Central memory CD8-positive, alpha-beta T cell (primary cell): ENCODE data around the gene SYT7.

Experiments used
- ATAC-seq: fragments of 150-1000 bp; cut with Tn5 transposase; replicated peaks from 2 replicates; pipeline ENCODE4 v1.10.0; 2022; ENCODE audit warnings: mild to moderate bottlenecking, moderate FRiP score, moderate number of reproducible peaks; ENCODE audit not compliant: poor library complexity, severe bottlenecking; ENCODE audit errors: extremely low read depth
- DNase-seq, 2 donors: peaks; one replicate each; pipeline ENCODE4 v3.0.0; 2021; ENCODE audit warnings: low spot score in 2 of 2
- H3K27ac Mint-ChIP-seq: one replicate; pipeline ENCODE4 v1.8.0; 2022; ENCODE audit warnings: low read depth, mild to moderate bottlenecking, moderate library complexity, mixed read lengths
- H3K27me3 Mint-ChIP-seq: one replicate; pipeline ENCODE4 v1.8.0; 2022; ENCODE audit warnings: mixed read lengths
- H3K36me3 Mint-ChIP-seq: one replicate; pipeline ENCODE4 v1.8.0; 2022; ENCODE audit warnings: mild to moderate bottlenecking, moderate library complexity, mixed read lengths; ENCODE audit not compliant: insufficient read depth
- H3K4me1 Mint-ChIP-seq: one replicate; pipeline ENCODE4 v1.8.0; 2022; ENCODE audit warnings: mixed read lengths
- H3K4me3 Mint-ChIP-seq: one replicate; pipeline ENCODE4 v1.8.0; 2022; ENCODE audit warnings: mild to moderate bottlenecking, moderate library complexity, mixed read lengths
- H3K9me3 Mint-ChIP-seq: one replicate; pipeline ENCODE4 v1.8.0; 2022; ENCODE audit warnings: mixed read lengths

Gene SYT7

GRCh38 chr11:61602775-61603569, 22.1 kb upstream of the SYT7 start:
- H3K27me3 Mint-ChIP-seq = peaks cover 78% of the 10 kb centered on the region
- no peaks in the 10 kb centered on the region for H3K36me3 Mint-ChIP-seq
- H3K4me3 Mint-ChIP-seq = no peak overlapping the region
- ATAC-seq = no peak
- no peaks in the 10 kb centered on the region for H3K4me1 Mint-ChIP-seq
- no peak for DNase-seq
- no peaks in the 10 kb centered on the region for H3K9me3 Mint-ChIP-seq
- H3K27ac Mint-ChIP-seq = no peak overlapping the region

- Mint-ChIP-seq H3K27me3 (peaks cover 72% of the 10 kb centered on the region), H3K9me3 (no peaks in the 10 kb centered on the region), H3K27ac (no peak overlapping the region), H3K36me3 (no peaks in the 10 kb centered on the region), H3K4me3 (no peak overlapping the region), H3K4me1 (no peaks in the 10 kb centered on the region)
- ATAC-seq = no peak
- no peak for DNase-seq
Observed at GRCh38 chr11:61601512-61601911, 20.6 kb upstream of the SYT7 start.

GRCh38 chr11:61599968-61600710, 19.3 kb upstream of the SYT7 start:
- Mint-ChIP-seq H3K4me3 (no peak overlapping the region), H3K27ac (no peak overlapping the region), H3K4me1 (no peaks in the 10 kb centered on the region), H3K36me3 (no peaks in the 10 kb centered on the region), H3K27me3 (peaks cover 58% of the 10 kb centered on the region), H3K9me3 (no peaks in the 10 kb centered on the region)
- no peak for ATAC-seq
- DNase-seq = no peak

- Mint-ChIP-seq H3K27ac (no peak overlapping the region), H3K36me3 (no peaks in the 10 kb centered on the region), H3K4me1 (no peaks in the 10 kb centered on the region), H3K27me3 (peaks cover 63% of the 10 kb centered on the region), H3K4me3 (no peak overlapping the region), H3K9me3 (no peaks in the 10 kb centered on the region)
- DNase-seq = no peak
- no peak for ATAC-seq
Observed at GRCh38 chr11:61598886-61599868, 18.3 kb upstream of the SYT7 start.

- Mint-ChIP-seq H3K9me3 (no peaks in the 10 kb centered on the region), H3K36me3 (no peaks in the 10 kb centered on the region), H3K27me3 (peaks cover 71% of the 10 kb centered on the region), H3K4me3 (no peak overlapping the region), H3K27ac (no peak overlapping the region), H3K4me1 (no peaks in the 10 kb centered on the region)
- no peak for DNase-seq
- ATAC-seq = no peak
Observed at GRCh38 chr11:61598374-61598773, 17.5 kb upstream of the SYT7 start.

GRCh38 chr11:61596990-61597389, 16.1 kb upstream of the SYT7 start:
- Mint-ChIP-seq H3K27me3 (peaks cover 76% of the 10 kb centered on the region), H3K4me3 (no peak overlapping the region), H3K9me3 (no peaks in the 10 kb centered on the region), H3K4me1 (no peaks in the 10 kb centered on the region), H3K27ac (no peak overlapping the region), H3K36me3 (no peaks in the 10 kb centered on the region)
- ATAC-seq = no peak
- DNase-seq = no peak

GRCh38 chr11:61596542-61596941, 15.7 kb upstream of the SYT7 start:
- Mint-ChIP-seq H3K4me1 (no peaks in the 10 kb centered on the region), H3K4me3 (no peak overlapping the region), H3K27me3 (peaks cover 76% of the 10 kb centered on the region), H3K36me3 (no peaks in the 10 kb centered on the region), H3K9me3 (no peaks in the 10 kb centered on the region), H3K27ac (no peak overlapping the region)
- no peak for ATAC-seq
- no peak for DNase-seq

- DNase-seq = no peak
- Mint-ChIP-seq H3K36me3 (no peaks in the 10 kb centered on the region), H3K4me1 (no peaks in the 10 kb centered on the region), H3K27ac (no peak overlapping the region), H3K9me3 (no peaks in the 10 kb centered on the region), H3K27me3 (peaks cover 71% of the 10 kb centered on the region), H3K4me3 (no peak overlapping the region)
- ATAC-seq = no peak
Observed at GRCh38 chr11:61594907-61595257, 14.0 kb upstream of the SYT7 start.

GRCh38 chr11:61593151-61593550, 12.3 kb upstream of the SYT7 start:
- Mint-ChIP-seq H3K27me3 (peaks cover 71% of the 10 kb centered on the region), H3K4me1 (peaks cover 10% of the 10 kb centered on the region), H3K4me3 (no peak overlapping the region), H3K36me3 (no peaks in the 10 kb centered on the region), H3K9me3 (no peaks in the 10 kb centered on the region), H3K27ac (no peak overlapping the region)
- no peak for ATAC-seq
- no peak for DNase-seq

GRCh38 chr11:61592176-61592575, 11.3 kb upstream of the SYT7 start:
- no peaks in the 10 kb centered on the region for H3K36me3 Mint-ChIP-seq
- H3K4me3 Mint-ChIP-seq = no peak overlapping the region
- DNase-seq = no peak
- peaks cover 62% of the 10 kb centered on the region for H3K27me3 Mint-ChIP-seq
- no peak overlapping the region for H3K27ac Mint-ChIP-seq
- H3K9me3 Mint-ChIP-seq = no peaks in the 10 kb centered on the region
- peaks cover 12% of the 10 kb centered on the region for H3K4me1 Mint-ChIP-seq
- no peak for ATAC-seq

GRCh38 chr11:61589961-61590360, 9.1 kb upstream of the SYT7 start:
- ATAC-seq = no peak
- Mint-ChIP-seq H3K36me3 (no peaks in the 10 kb centered on the region), H3K4me1 (peaks cover 12% of the 10 kb centered on the region), H3K27me3 (peaks cover 62% of the 10 kb centered on the region), H3K9me3 (no peaks in the 10 kb centered on the region), H3K27ac (no peak overlapping the region), H3K4me3 (no peak overlapping the region)
- DNase-seq = no peak

GRCh38 chr11:61588728-61589191, 7.9 kb upstream of the SYT7 start:
- Mint-ChIP-seq H3K27me3 (peaks cover 61% of the 10 kb centered on the region), H3K4me3 (peak overlapping the region; percentile 52), H3K36me3 (no peaks in the 10 kb centered on the region), H3K9me3 (no peaks in the 10 kb centered on the region), H3K27ac (no peak overlapping the region), H3K4me1 (peaks cover 12% of the 10 kb centered on the region)
- DNase-seq (no peak), ATAC-seq (no peak)
